Mammary epithelial cell (primary cell): Measurements from ENCODE around the gene FOXP4.

Experiments
- CTCF ChIP-seq, 2 donors: IDR thresholded peaks in 1 of 2; conservative IDR thresholded peaks in 1 of 2; 2 replicates each; pipeline ENCODE4 v1.5.1; 2011 to 2012; ENCODE audit warnings: inconsistent platforms in 2 of 2, low read length in 2 of 2, mild to moderate bottlenecking in 2 of 2, control low read depth in 1 of 2, low read depth in 1 of 2; ENCODE audit not compliant: insufficient read depth in 1 of 2; ENCODE audit errors: extremely low read depth in 1 of 2
- EZH2 ChIP-seq: IDR thresholded peaks from 2 replicates; pipeline ENCODE4 v1.6.1; 2012; ENCODE audit warnings: low read length, inconsistent platforms, borderline replicate concordance

GRCh38 chr6:41545247-41545702 lies 906 bp upstream of the FOXP4 start:
- TF ChIP-seq CTCF (conservative IDR thresholded peaks at IDR 0.05 in 1 of 2, IDR thresholded peaks at IDR 0.05 in 1 of 2; ENCODE audit: extremely low read depth in 1 of 2, insufficient read depth in 1 of 2, low read depth in 1 of 2, low read length in 2 of 2) (no peak), EZH2 (no peak)
